HG03354 (cell line): ENCODE data around the gene NOMO2.
"Not testable (repeated sequence)": the region's sequence is repeated elsewhere in the genome, so short reads cannot be mapped to it uniquely, and the experiment has no call there.

ENCODE experiments used
- ATAC-seq: cut with Tn5 transposase; IDR thresholded peaks from one replicate; pipeline ENCODE4 v1.9.1; 2021; ENCODE audit warnings: mild to moderate bottlenecking; ENCODE audit not compliant: unreplicated experiment, poor library complexity, severe bottlenecking

NOMO2 gene

DNA sequence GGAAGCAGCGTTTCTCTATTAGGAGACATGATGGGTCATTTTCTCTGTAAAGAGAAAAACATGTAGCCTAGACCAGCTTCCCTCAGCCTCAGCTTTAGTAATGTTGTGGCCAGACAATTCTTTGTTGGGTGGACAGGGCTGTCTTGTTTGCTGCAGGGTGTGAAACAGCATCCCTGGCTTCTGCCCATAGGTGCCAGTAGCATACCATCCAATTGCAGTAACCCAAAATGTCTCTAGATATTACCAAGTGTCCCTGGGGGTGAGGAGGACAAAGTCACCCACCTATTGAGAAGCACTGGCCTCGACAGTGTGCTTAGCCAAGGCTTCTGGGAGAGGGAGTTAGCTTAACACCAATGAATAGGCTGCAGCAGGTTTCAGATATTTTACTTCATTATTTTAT is 14.0 kb upstream of the NOMO2 start:
- ATAC-seq = not testable (repeated sequence)

DNA sequence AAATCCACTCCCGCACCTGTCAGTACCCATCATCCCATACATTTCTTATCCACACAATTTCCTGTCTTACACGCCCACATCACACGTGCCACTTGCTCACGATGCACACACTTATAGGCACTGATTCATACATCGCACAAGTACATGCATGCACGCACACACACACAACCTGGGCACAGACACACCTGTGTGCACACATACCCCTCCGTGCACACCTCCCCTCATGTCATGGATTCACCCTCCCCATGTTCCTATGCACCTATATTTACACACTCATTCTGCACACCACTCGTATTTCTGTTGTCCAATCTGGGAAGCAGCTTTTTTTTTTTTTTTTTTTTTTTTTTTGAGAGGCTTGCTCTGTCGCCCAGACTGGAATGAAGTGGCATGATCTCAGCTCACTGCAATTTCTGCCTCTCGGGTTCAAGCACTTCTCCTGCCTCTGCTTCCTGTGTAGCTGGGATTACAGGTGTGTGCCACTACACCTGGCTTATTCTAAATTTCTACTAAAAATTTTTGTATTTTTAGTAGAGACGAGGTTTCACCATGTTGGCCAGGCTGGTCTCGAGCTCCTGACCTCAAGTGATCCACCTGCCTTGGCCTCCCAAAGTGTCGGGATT is 13.5 kb upstream of the NOMO2 start:
- not testable (repeated sequence) for ATAC-seq

DNA sequence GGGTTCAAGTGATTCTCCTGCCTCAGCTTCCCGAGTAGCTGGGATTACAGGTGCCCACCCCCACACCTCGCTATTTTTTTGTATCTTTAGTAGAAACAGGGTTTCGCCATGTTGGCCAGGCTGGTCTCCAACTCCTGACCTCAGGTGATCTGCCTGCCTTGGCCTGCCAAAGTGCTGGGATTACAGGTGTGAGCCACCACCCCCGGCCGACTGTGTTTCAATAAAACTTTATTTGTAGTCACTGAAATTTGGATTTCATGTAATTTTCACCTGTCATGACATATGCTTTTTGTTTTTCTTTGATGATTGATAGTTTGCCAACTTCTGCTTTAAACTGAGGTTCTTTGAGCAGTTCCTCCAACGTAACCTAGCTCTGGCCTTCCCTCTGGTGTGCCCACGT is 12.0 kb upstream of the NOMO2 start:
- ATAC-seq = not testable (repeated sequence)

DNA sequence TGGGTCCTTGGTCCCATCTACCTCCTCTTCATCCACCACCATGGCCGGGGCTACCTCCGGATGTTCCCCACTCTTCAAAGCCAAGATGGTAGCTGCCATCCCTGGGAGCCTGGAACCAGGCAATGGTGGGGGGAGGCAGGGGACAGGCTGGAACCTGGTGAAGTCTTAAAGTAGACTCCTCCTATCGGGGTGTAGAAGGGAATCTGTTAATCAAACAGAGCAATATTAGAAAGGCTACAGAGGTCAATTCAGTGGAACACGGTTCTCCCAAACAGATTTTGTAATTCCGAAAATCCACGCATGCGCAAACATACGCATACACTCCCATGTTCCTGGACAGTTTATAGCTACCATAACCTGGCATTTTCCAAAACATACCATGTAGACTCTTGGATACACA is 11.1 kb upstream of the NOMO2 start:
- ATAC-seq = not testable (repeated sequence)

DNA sequence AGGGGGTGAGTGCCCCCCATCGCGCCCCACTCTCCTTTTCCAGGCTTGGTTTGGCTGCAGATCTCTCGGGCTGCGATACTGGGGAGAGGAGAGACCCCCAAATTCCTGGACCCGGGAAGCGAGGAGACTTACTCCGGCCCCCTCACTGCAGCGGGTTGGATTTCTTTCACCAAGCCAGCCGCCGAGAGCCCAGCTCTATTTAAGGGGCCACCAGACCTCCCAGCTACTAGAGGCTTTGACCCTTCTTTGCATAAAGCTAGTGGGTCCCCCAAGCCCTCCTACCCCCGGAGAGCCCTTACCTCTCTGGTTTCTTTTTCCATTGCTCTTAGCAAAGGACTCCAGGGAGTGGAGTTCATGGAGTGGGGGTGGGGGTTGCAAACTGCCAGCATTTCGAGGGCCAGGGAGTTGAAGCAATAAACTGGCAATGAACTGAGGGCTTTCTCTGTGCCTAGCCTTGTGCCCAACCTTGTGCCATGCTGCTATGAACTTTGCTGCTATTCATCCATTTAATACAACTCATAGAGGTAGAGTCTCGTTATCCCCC is 9.5 kb upstream of the NOMO2 start:
- not testable (repeated sequence) for ATAC-seq

DNA sequence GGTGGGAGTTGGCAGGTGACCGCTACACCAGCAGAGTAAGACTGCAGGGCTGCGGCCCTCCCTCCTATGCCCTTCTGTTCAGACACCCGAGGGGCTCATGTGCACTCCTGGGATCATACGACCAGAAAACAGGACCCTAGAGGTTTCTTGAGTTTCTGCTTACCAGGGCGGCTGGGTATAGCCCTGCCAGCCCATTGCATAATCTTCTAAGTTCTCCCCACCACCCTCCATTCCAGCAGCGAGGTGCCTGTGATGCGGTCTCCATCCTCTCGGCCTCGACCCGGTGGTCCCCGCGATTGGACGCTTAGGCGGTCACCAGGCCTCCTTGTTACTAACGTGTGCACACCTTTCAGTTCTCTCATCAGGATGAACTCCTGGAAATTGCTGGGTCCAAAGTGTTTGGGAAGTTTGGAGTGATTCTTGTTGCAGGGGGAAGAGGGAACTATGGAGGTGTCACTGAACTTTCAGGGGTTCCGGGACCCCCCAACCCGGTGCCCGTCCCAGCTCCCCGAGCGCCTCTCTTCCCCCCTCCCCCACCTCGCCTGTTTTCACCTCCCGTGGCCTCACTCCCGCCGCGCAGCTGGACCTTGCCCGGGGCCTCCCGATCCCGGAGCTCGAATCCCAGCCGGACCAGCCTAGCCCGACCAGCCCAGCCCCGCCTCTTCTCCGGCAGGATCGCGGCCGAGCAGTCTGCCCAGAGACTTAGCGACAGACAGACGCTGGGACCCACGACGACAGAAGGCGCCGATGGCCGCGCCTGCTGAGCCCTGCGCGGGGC is 8.8 kb upstream of the NOMO2 start:
- ATAC-seq = not testable (repeated sequence)

DNA sequence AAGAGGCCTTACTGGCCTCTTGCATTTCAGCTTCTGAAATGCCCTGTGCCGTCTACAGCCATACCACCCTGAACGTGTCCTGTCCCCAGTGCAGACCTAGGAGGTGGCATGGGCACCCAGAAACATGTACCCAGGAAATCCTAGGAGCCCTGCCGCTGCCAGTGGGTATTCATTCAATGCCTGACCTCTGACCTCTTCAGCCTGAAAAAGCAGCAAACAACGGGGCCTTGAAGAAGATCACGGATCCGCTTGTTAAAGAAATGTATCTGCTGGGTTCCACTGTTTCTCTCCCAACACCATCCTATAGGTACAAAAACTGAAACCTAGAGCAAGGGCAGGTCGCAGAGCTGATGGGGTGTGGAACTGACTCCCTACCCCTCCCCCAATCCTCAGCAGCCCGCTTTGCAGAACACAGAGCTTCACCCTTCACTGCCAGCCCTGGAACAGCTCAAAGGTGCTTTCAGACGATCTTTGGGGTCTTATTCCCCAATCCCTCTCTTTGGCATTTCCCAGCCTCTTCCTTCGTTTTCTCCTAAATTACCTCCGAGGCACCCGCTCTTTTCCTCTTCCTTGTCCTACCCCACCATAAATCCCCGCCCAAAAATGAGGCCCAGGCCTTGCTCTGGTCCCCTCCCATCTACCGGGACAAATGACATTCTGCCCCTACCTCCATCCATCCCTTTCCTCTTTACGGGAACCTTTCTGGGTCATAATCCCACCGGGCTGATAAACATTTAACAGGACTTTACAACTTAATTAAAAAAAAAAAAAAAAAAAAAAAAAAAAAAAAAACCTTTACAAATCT is 1.3 kb downstream of the NOMO2 start:
- not testable (repeated sequence) for ATAC-seq

DNA sequence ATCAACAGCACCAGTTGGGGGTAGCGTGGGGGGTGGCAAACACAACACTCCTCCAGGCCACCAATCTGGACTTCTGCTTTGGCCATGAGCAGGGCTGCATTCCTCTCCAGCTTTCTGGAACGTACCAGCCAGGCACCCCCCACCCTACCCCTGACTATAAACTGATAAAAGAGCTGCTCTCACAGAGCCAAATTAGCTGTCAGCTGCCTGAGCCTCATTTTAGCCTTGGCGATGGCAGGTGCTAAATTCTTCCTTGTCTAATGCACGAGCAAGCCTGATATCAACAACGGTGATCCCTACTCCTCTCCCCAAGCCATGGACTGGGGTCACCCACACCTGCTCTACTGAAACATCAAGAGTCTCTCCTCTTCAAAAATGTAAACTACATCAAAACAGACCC is 8.2 kb downstream of the NOMO2 start:
- not testable (repeated sequence) for ATAC-seq

DNA sequence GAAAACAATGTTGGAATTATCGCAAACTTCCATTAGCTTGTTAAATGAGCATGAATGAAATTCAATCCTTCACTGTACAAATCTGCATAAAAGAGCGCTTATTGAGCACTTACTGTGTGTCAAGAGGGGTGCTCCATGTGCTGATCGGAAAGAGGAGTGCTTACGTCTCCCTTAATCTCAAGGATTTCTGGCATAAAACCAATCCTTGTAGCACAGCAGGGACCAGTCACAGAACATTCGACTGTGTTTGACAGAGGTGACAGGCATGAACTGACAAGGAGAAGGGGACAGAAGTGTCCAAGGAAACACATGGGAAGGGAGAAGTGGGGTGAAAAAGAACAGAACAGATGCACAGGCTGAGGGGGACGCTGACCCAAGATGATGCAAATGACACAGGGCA is 14.5 kb downstream of the NOMO2 start:
- not testable (repeated sequence) for ATAC-seq

DNA sequence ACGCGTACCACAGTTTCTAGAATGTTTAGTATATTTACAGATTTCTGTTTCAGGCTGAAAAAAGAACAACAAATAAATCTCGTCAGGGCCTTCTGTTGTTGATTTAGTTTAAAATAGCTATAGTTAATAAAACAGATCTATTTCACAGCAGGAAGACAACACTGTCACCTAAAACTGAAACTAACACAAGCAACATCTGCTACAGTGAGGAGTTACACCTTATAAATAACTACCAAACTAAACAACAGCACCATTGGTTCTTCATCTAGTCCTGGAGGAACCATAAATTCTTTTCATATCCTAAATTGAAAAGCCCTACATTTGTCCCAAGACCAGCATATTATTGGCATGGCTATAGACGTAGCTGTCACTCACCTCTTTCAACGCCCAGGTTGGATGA is 15.0 kb downstream of the NOMO2 start:
- ATAC-seq = not testable (repeated sequence)

DNA sequence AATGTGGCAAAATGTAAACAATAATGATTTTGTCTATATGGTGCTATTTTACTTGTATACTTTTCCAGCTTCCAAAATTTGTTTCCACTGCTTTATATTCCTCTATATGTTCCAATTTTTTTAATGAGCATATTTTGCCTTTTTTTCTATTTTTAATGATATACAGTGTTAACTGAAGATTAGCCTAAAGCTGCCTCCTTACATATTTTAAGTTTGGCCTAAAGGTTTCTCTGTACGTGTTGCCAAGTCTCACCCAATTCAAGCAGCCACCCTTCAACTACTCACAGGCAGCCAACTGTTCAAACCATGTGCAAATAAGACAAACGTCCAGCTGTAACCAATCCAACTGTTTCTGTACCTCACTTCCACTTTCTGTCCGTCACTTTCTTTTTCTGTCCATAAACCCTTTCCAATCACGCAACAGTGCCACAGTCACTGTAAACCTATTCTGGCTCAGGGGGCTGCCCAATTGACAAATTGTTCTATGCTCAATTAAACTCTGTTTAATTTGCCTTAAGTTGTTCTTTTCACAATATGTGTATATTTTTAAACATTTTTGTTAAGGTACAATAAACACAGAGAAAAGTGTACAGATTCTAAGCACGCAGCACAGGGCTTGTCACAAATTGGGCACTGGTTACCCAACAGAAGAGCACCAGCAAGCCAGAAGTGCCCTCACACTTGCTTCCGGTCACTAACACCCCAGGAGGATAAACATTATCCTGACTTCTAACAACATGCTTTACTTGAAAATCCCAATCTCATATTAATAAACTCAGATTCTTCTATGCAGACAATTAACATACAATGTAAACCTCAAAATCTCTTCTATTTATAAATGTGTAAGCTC is 17.4 kb downstream of the NOMO2 start:
- not testable (repeated sequence) for ATAC-seq

DNA sequence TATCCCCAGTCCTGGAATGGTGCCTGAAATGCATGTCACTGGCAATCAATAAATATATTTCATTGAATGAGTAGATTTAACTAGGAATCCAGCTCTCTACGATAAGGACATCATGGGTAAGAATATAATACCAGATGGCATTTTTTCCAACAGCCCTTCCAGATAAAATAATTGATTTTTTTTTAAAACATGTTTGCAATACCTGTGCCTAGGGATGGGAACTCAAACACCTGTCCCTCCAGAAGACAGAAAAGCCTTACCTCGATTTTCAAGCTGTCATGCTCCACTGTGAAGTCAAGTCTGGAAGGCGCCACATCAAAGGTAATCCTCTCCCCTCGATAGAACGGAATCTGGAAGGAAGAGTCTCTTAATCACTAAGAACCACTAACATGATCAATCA is 20.0 kb downstream of the NOMO2 start:
- not testable (repeated sequence) for ATAC-seq

DNA sequence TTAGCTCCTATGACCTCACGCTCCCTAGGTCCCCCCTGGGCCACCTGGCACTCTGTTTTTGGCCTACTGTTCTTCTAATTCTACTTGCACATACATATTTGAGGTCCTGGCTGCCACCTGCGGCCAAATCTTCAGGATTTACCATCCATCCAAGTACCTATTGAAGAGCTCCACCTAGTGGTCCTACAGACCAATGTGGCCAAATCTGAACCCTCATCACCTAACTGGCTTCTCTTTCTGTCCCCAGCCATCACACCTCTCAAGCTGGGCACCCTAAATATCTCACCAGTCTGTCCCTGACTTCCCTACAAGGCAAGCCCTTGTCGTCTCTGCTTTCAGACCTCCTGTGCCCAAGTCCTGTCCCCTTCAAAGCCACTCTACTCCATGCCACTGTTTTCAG is 24.9 kb downstream of the NOMO2 start:
- ATAC-seq = not testable (repeated sequence)

DNA sequence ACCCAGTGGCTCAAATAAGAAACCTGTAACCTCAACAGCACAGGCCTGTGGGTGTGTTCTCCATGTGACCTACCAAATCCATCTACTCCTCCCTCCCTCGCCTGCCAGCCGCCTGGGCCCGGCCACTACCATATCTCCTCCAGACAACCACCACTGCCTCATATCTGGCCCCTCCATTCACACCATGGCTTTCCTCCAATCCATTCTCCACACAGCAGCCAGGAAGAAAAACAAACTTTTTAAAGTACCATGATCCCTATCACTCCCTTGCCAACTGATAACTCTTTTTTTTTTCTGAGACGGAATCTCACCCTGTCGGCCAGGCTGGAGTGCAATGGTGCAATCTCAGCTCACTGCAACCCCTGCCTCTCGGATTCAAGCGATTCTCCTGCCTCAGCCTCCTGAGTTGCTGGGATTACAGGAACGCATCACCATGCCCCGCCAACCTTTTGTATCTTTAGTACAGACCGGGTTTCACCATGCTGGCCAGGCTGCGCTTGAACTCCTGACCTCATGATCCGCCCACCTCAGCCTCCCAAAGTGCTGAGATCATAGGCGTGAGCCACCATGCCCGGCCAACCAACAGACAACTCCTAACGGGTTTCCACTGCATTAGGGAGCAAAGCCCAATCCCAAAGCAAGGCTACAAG is 26.3 kb downstream of the NOMO2 start:
- ATAC-seq = not testable (repeated sequence)

DNA sequence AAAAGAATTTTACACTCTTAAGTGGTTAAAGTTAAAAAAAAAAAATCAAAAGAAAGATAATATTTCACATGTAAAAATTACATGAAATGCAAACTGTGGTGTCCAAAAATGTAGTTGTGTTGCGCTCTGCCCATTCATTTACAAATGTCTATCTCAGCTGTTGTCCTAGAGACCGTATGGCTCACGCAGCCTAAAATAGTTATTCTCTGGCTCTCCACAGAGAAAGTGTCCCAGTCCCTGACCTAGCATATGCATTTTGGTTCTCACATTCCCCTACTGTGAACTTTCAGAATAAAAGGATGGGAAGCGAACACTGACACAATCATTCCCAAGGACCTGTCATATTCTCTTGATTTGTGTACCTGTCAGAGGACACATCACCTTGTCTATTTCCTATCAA is 27.6 kb downstream of the NOMO2 start:
- not testable (repeated sequence) for ATAC-seq

DNA sequence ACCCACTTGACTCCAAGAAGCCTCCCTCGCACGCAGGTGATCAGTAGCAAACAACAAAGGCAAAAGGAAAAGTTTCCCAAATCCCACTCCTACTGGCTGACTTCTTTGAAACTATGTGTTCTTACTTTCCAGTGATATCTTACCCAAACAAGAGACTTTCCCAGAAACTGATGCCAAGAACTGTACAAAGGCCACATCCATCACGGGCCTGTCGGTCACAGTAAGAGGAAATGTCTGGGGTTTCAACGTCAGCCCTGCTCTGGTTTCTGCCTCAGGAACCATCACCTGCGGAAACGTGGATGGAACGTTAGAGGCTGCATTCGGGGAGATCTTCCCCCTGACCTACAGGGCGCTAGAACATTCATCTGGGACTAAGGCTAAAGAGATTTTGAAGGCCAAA is 30.6 kb downstream of the NOMO2 start:
- not testable (repeated sequence) for ATAC-seq

DNA sequence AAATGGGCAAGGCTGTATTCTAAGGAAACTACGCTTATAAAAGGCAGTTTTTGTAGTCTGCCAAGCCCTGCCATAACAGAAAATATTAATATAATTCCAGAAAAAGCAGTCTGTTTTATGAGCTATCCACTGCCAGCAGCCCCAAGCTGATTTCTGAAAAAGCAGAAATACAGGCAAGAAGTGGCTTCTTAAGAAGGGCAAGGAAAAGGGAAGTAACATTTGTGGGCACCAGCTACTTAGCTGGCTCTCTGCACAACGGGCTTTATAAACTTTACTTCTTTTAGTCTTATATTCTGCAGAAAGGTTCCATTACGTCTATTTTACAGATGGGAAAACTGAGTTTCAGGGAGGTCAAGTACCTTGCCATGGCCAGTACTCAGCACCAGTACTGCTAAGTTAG is 31.6 kb downstream of the NOMO2 start:
- ATAC-seq = not testable (repeated sequence)

DNA sequence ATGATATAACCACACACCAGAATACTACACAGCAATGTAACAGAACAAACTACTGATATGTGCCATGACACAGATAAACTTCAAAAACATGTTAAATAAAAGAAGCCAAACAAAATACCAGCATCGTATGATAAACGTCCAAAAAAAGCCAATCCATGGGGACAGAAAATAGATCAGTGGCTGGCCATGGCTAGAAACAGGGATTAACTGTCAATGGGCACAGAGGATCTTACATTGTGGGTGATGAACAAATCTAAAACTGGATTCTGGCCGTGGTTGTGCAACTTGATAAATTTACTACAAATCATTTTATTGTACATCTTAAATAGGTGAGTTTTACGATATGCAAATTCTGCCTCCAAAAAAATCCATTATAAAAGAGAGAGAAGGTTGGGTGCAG is 35.4 kb downstream of the NOMO2 start:
- ATAC-seq = not testable (repeated sequence)
